Activated CD8-positive, alpha-beta memory T cell treated with anti-CD3 and anti-CD28 coated beads, Interleukin-2, amount 50 U/mL, for 48 hours (primary cell): Measurements from ENCODE around the gene KANK2.
"Not testable (repeated sequence)": the region's sequence is repeated elsewhere in the genome, so short reads cannot be mapped to it uniquely, and the experiment has no call there.

Experiments used
- DNase-seq: peaks from one replicate; pipeline ENCODE4 v3.0.0-alpha.2; 2020

Gene KANK2

DNA sequence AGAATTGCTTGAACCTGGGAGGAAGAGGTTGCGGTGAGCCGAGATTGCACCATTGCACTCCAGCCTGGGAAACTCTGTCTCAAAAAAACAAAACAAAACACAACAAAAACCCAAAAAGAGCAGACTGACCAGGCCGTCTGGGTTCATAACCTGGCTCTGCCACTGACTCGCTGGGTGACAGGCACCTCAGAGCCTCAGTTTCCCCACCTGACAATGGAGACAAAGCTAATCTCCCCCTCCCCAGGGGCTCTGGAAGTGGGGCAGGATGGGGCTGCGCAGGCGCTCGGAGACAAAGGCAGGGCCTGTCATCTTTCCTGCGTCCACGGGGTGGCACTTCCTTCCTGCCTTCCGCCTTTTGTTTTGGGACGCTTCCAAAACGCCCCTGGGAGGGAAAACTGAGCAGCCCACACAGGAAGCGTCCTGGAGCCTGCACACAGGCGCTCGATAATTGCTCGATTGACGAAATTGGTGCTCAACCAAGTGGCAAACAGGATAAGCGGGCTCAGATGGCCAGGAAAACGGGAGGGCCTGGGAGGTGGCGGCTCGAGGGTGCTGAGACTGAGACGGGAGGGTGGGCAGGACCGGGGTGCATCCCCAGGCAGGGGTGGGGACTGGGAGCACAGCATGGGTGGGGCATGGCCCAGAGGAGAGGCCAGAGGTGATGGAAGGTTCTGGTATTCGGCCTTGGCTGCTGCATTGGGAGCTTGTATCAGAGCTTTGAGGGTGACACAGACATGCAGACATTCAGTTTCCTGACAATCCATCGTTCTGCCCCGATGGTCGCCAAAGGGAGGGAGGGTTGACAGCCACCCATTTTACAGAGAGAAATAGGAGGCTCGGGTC, 59.6 kb downstream of the KANK2 start:
- peak; percentile 71 for DNase-seq

DNA sequence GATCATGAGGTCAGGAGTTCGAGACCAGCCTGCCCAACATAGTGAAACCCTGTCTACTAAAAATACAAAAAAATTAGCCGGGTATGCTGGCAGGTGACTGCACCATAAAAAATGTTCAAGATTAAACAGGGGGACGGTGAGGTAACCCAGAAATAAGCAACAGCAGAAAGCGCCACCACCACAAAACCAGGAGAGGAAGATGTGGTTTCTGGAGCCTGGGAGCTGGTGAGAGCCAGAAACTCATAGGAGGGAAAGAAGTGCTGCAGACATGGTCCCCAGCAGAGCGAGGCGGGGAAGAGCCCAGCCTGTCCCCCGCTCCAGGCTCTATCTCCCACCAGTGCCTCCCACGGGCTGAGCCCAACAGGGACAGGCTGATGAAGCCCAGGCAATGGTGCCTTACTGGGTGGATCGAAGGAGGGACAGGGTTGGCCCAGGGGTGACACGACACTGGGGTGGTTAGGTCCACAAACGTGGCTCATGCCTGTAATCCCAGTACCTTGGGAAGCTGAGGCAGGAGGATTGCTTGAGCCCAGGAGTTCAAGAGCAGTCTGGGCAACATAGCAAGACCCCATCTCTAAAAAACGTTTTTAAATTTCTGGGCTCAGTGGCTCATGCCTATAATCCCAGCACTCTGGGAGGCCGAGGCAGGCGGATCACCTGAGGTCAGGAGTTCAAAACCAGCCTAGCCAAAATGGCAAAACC, 60.8 kb downstream of the KANK2 start:
- no peak for DNase-seq

DNA sequence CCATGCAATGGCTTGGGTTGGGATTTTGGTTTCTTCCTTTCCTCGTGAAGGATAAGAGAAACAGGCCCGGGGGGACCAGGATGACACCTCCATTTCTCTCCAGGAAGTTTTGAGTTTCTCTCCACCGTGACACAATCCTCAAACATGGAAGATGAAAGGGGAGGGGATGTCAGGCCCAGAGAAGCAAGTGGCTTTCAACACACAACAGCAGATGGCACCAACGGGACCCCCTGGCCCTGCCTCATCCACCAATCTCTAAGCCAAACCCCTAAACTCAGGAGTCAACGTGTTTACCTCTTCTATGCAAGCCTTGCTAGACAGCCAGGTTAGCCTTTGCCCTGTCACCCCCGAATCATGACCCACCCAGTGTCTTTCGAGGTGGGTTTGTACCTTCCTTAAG, 65.9 kb downstream of the KANK2 start:
- no peak for DNase-seq

DNA sequence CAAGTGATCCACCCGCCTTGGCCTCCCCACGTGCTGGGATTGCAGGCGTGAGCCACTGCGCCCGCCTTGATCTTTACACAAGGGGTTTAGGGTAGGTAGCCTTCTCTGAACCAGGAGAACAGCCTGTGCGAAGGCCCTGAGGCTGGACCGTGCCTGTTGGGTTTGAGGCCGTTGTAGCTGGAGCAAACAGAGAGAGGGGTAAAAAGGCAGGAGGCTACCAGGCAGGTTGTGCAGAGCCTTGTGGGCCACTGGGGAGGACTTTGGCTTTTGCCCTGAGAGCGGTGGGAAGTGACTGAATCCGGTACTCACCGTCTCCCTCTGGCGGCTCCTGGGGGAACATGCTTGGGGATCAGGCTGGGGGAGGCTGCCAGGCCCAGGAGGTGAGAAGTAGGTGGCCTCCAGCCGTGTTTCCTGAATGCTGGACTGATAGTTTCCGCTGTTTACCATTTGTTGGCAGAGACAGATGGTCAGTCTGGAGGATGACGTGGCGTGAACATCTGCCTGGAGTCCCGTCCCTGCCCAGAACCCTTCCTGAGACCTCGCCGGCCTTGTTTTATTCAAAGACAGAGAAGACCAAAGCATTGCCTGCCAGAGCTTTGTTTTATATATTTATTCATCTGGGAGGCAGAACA, 66.4 kb downstream of the KANK2 start:
- peak; percentile 84 for DNase-seq

DNA sequence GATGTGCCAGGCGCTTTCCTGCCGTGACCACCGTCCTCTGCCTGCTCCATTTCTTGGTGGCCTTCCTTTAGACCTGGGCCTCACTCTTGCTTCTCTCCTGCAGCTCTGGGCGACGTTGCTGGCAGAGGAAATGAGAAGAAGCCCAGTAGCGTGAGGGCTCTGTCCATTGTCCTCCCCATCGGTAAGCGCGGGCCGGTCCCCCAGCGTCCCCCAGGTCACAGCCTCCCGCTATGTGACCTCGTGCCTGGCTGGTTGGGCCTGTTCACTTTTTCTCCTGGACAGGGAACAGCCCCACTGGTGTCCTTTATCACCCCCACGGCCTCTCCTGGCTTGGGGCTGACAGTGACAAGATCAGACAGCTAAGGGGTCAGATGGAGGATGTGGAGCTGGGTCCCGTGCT, 69.4 kb downstream of the KANK2 start:
- no peak for DNase-seq

DNA sequence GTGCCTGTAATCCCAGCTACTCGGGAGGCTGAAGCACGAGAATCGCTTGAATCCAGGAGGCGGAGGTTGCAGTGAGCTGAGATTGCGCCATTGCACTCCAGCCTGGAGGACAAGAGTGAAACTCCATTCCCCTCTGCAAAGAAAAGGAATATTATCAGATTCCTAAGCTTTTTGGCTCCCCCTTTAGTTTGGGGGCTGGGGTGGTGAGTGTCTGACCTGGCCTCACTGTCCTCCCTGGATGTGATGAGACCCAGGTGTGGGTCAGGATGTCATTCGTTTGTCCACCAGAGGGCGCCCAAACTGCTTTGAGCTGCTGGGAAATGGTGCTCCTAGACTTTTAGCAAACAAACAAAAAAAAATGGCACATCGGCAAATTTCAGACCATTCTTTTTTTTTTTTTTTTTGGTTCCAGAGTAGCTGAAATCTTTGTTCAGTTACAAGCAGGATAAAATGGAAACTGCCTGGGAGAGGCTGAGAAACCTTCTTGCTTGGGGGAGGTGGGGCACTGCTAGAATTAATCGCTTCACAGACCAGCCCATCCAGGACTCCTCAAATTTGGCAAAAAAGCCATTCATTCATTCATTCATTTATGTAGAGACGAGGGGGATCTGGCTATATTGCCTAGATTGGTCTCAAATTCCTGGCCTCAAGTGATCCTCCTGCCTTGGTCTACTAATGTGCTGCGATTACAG, 71.2 kb downstream of the KANK2 start:
- peak; percentile 90 for DNase-seq

DNA sequence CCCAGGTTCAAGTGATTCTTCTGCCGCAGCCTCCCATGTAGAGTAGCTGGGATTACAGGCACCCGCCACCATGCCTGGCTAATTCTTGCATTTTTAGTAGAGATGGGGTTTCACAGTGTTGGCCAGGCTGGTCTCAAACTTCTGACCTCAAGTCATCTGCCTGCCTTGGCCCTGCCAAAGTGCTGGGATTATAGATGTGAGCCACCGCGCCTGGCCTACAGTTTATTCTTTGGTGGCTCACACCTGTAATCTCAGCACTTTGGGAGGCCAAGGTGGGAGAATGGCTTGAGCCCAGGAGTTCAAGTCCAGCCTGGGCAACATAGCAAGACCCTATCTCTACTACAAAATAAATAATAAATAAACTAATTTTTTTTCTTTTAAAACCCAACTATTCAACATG, 73.2 kb downstream of the KANK2 start:
- not testable (repeated sequence) for DNase-seq

DNA sequence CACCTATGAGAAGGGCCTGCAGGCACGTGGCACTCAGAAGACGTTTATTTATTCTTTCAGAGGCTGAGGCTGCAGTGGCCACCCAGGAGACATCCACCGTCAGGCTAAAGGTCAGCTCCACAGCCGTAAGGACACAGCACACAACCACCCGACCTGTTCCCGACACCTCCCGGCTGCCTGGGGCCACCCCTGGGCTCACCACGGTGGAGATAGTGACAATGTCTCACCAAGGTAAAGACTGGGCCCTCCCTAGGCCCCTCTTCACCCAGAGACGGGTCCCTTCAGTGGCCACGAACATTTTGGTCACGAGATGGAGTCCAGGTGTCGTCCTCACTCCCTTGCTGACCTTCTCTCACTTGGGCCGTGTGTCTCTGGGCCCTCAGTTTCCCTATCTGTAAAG, 74.2 kb downstream of the KANK2 start:
- no peak for DNase-seq

DNA sequence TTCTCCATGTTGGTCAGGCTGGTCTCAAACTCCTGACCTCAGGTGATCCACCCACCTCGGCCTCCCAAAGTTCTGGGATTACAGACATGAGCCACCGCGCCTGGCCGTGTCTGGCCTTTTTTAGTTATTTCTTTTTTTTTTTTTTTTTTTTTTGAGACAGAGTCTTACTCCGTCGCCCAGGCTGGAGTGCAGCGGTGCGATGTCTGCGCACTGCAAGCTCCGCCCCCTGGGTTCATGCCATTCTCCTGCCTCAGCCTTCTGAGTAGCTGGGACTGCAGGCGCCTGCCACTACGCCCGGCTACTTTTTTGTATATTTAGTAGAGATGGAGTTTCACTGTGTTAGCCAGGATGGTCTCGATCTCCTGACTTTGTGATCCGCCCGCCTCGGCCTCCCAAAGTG, 75.4 kb downstream of the KANK2 start:
- DNase-seq: not testable (repeated sequence)

DNA sequence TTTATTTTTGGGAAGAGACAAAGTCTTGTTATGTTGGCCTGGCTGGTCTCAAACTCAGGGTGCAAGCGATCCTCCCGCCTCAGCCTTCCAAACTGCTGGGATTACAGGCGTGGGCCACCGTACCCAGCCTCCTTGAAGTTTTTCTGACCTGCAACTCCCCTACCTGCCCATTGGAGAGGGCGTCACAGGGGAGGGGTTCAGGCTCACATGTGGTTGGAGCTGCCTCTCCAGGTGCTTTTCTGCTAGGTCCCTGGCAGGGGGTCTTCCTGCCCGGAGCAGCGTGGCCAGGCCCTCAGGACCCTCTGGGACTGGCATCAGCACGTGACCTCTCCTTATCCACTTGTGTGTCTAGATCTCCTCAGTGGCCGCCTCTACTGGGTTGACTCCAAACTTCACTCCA, 80.8 kb downstream of the KANK2 start:
- no peak for DNase-seq

DNA sequence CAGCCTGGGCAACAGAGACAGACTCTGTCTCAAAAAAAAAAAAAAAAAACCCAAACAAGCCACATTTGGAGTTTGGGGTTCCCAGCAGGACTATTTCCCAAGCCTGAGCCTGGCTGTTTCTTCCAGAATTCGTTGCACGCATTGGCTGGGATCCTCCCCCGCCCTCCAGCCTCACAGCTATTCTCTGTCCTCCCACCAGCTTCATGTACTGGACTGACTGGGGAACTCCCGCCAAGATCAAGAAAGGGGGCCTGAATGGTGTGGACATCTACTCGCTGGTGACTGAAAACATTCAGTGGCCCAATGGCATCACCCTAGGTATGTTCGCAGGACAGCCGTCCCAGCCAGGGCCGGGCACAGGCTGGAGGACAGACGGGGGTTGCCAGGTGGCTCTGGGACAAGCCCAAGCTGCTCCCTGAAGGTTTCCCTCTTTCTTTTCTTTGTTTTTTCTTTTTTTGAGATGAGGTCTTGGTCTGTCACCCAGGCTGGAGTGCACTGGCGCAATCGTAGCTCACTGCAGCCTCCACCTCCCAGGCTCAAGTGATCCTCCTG, 81.4 kb downstream of the KANK2 start:
- no peak for DNase-seq

DNA sequence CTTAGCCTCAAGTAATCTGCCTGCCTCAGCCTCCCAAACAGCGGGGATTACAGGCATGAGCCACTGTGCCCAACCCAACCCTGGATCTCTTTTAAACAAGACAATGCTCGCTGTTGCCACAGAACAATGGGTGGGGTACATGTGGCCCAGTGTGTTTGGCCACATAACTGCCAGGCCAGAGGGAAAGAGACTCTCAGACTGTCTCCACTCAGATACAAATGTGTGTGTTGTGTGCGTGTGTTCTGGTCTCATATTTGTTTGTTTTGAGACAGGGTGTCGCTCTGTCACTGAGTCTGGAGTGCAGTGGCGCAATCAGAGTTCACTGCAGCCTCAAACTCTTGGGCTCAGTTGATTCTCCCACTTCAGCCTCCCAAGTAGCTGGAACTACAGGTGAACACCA, 82.3 kb downstream of the KANK2 start:
- no peak for DNase-seq
